ENCODE data around the gene P2RX6. TPM values are rescaled to one million over a fixed set of nuclear protein-coding genes. Genes with fewer than 3 reads are reported as not detected.

P2RX6 gene
- total and polyA plus RNA-seq, 9 of the 15 experiments (the other 6 are each of a cell fraction or from before 2014, with no cell fraction given): 0.01 to 3.9 (median 1.5) TPM; not detected in 1

DNA sequence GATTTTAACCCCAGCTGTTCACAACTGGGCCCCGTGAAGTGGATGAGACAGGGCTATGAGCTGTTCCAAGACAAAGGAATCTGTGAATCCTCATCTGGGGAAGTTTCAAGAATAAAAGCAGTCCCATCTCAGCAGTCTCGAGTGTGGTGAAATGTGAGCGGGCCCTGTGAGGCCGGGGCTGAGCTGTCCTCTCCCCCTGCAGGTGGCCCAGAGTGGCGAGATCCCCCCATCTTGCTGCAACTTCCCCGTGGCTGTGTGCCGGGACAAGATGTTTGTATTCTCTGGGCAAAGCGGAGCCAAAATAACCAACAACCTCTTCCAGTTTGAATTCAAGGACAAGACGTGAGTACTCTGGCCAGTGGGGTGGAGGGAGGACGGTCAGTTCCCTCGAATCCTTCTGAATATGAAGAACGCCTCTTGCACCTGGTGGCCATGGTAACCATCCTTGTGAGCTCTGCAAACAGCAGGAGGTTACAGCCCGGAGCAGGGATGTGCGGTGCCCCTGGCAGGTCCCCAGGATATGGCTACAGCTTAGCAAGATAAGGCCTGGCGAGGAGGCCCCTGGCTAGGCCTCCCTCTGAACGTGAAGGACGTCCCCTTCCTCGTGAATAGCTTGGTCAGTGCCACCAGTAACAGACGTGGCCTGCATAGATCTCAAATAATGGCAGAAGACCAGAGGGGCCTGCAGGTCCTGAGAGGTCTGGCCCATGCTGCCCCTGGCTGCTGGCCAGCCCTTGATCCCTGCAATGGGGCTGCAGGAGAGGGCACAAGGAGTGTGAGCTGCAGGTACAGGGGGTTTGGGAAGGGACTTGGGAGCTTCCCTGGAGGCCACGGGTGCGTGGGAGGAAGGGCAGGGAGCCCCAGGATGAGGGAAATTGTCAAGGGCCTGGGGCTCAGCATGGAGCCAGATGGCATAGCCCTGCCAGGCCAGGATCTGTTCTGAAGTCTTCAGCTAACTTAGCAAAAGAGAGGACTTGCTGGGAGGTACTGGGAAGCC lies 24.5 kb upstream of the P2RX6 start (continued):
- TF ChIP-seq REST (IDR thresholded peaks at IDR 0.05; ENCODE audit: borderline replicate concordance): no peak
- TF ChIP-seq REST (CRISPR knock-in tag; IDR thresholded peaks at IDR 0.05; ENCODE audit: low read depth): 0 out of 2 replicates have a peak, but pooled peaks have one; percentile 47
- no peak for TF ChIP-seq HDAC8 (tag; IDR thresholded peaks at IDR 0.05)
- no peak for TF ChIP-seq BCOR (IDR thresholded peaks at IDR 0.05)
- no peak for TF ChIP-seq TEAD4 (IDR thresholded peaks at IDR 0.05; ENCODE audit: low read length)
- no peak for TF ChIP-seq TEAD4 (CRISPR knock-in tag; IDR thresholded peaks at IDR 0.05; ENCODE audit: borderline replicate concordance)
- TF ChIP-seq HNRNPUL1 (IDR thresholded peaks at IDR 0.05; ENCODE audit: low read length): no peak
- TF ChIP-seq NFATC3 (IDR thresholded peaks at IDR 0.05): no peak
- TF ChIP-seq LCOR (CRISPR knock-in tag; IDR thresholded peaks at IDR 0.05): no peak
- TF ChIP-seq L3MBTL2 (IDR thresholded peaks at IDR 0.05): no peak
- no peak for TF ChIP-seq JUN (IDR thresholded peaks at IDR 0.05; ENCODE audit: borderline replicate concordance, low read depth, low read length)
- TF ChIP-seq JUN (CRISPR knock-in tag; IDR thresholded peaks at IDR 0.05; ENCODE audit: borderline replicate concordance): no peak
- TF ChIP-seq BRCA1 (IDR thresholded peaks at IDR 0.05): no peak
- TF ChIP-seq BRCA1 (CRISPR knock-in tag; IDR thresholded peaks at IDR 0.05): no peak
- TF ChIP-seq EZH2 (IDR thresholded peaks at IDR 0.05; ENCODE audit: borderline replicate concordance, low read depth, low read length): no peak
- TF ChIP-seq PRDM10 (IDR thresholded peaks at IDR 0.05; ENCODE audit: partially characterized antibody): no peak
- no peak for TF ChIP-seq E2F3 (CRISPR knock-in tag; IDR thresholded peaks at IDR 0.05)
- TF ChIP-seq GTF2F1 (IDR thresholded peaks at IDR 0.05; ENCODE audit: low read depth, low read length): no peak

Measured in K562 (cell line).